DND-41 (cell line): ENCODE measurements around the gene TPRN.

ENCODE experiments used
- ATAC-seq: fragments of 200-7000 bp; cut with Tn5 transposase; 3 replicates; pipeline ENCODE4 v1.9.1; 2021; ENCODE audit warnings: low read depth; ENCODE audit not compliant: insufficient read depth
- DNase-seq: peaks from one replicate; pipeline ENCODE4 v3.0.0-alpha.2; 2020
- H2AFZ ChIP-seq: 2 replicates; pipeline ENCODE4 v1.6.0; 2012; ENCODE audit warnings: low read depth, low read length
- H3K27ac ChIP-seq: 2 replicates; pipeline ENCODE4 v1.5.1; 2012; ENCODE audit warnings: low read length, inconsistent platforms
- H3K27me3 ChIP-seq: fragments of 200-600 bp; sonication (generic); 2 replicates; pipeline ENCODE4 v1.6.0; 2012; ENCODE audit warnings: low read length, mild to moderate bottlenecking, inconsistent platforms; ENCODE audit not compliant: insufficient read depth, poor library complexity
- H3K36me3 ChIP-seq: 2 replicates; pipeline ENCODE4 v1.5.1; 2012; ENCODE audit warnings: low read length, inconsistent platforms; ENCODE audit not compliant: insufficient read depth
- H3K4me1 ChIP-seq: 2 replicates; pipeline ENCODE4 v1.5.1; 2012; ENCODE audit warnings: mild to moderate bottlenecking, low read length; ENCODE audit not compliant: insufficient read depth
- H3K4me2 ChIP-seq: 2 replicates; pipeline ENCODE4 v1.6.0; 2012; ENCODE audit warnings: mild to moderate bottlenecking, moderate library complexity, low read length, inconsistent platforms; ENCODE audit not compliant: insufficient read depth
- H3K4me3 ChIP-seq, 2 experiments: fragments of 200-600 bp in 1 of 2; shearing (Covaris generic) in 1 of 2; 2 replicates each; pipeline ENCODE4 v1.5.1; 2012 to 2016; ENCODE audit warnings: inconsistent platforms in 2 of 2, low read length in 2 of 2, mild to moderate bottlenecking in 2 of 2, low read depth in 1 of 2, moderate library complexity in 1 of 2
- H3K79me2 ChIP-seq: 2 replicates; pipeline ENCODE4 v1.6.0; 2012; ENCODE audit warnings: low read length, inconsistent platforms; ENCODE audit not compliant: insufficient read depth
- H3K9ac ChIP-seq: 2 replicates; pipeline ENCODE4 v1.6.0; 2012; ENCODE audit warnings: low read depth, mild to moderate bottlenecking, inconsistent platforms, low read length, moderate library complexity
- H3K9me3 ChIP-seq: 2 replicates; pipeline ENCODE4 v1.5.1; 2012; ENCODE audit warnings: low read length, moderate library complexity, mild to moderate bottlenecking, inconsistent platforms; ENCODE audit not compliant: insufficient read depth, severe bottlenecking
- H4K20me1 ChIP-seq: 2 replicates; pipeline ENCODE4 v1.6.0; 2012; ENCODE audit warnings: low read length; ENCODE audit not compliant: insufficient read depth
- CTCF ChIP-seq: IDR thresholded peaks from 2 replicates; pipeline ENCODE4 v1.5.1; 2012; ENCODE audit warnings: borderline replicate concordance, low read length, moderate library complexity, mild to moderate bottlenecking; ENCODE audit not compliant: poor library complexity, severe bottlenecking; ENCODE audit errors: extremely low read depth
- EZH2 ChIP-seq: IDR thresholded peaks from 3 replicates; pipeline ENCODE4 v1.6.1; 2012; ENCODE audit warnings: borderline replicate concordance, low read depth, mild to moderate bottlenecking, moderate library complexity, low read length, inconsistent platforms; ENCODE audit not compliant: severe bottlenecking

Gene TPRN

GRCh38 chr9:137205126-137206069 lies 4.9 kb upstream of the TPRN start, which contains the start of the genes NDOR1 and TMEM203:
Gene NDOR1 (plus strand): TSS chr9:137205700. CDS start chr9:137205778, 78 bp downstream.
Gene TMEM203 (minus strand): TSS chr9:137205648. CDS start chr9:137205414, 234 bp downstream.
- Histone ChIP-seq H3K36me3 (peaks cover 36% of the 10 kb centered on the region), H3K79me2 (peaks cover 59% of the 10 kb centered on the region), H2AFZ (peak within 1 kb of the TSS; percentile 92), H3K27me3 (no peaks in the 10 kb centered on the region), H3K4me2 (peak within 1 kb of the TSS; percentile 99), H3K4me1 (peaks cover 56% of the 10 kb centered on the region), H3K27ac (peak within 1 kb of the TSS; percentile 90), H3K9me3 (no peaks in the 10 kb centered on the region), H3K9ac (peak within 1 kb of the TSS; percentile 98), H3K4me3 (peak within 1 kb of the TSS; percentile 99 to 100), H4K20me1 (peaks cover 22% of the 10 kb centered on the region)
- DNase-seq (peak; percentile 87), ATAC-seq (peak; percentile 53)
- no peak for TF ChIP-seq EZH2
- no peak for TF ChIP-seq CTCF

GRCh38 chr9:137204731-137205125 lies 4.2 kb upstream of the TPRN start:
- H3K36me3 ChIP-seq = peaks cover 36% of the 10 kb centered on the region
- H4K20me1 ChIP-seq = peaks cover 22% of the 10 kb centered on the region
- TF ChIP-seq CTCF = no peak
- TF ChIP-seq EZH2 = no peak
- H3K4me2 ChIP-seq = peak overlapping the region; percentile 99
- peaks cover 57% of the 10 kb centered on the region for H3K4me1 ChIP-seq
- peak overlapping the region; percentile 98 for H3K9ac ChIP-seq
- peak overlapping the region; percentile 90 for H3K27ac ChIP-seq
- no peaks in the 10 kb centered on the region for H3K27me3 ChIP-seq
- H3K79me2 ChIP-seq = peaks cover 59% of the 10 kb centered on the region
- DNase-seq = no peak
- no peak for ATAC-seq
- H3K4me3 ChIP-seq = peak overlapping the region; percentile 99 to 100
- no peaks in the 10 kb centered on the region for H3K9me3 ChIP-seq
- peak overlapping the region; percentile 92 for H2AFZ ChIP-seq

GRCh38 chr9:137202966-137203365 lies 2.4 kb upstream of the TPRN start:
- peaks cover 28% of the 10 kb centered on the region for H3K36me3 ChIP-seq
- ATAC-seq (no peak), DNase-seq (no peak)
- H3K27me3 ChIP-seq = no peaks in the 10 kb centered on the region
- H4K20me1 ChIP-seq = peaks cover 34% of the 10 kb centered on the region
- H3K4me3 ChIP-seq = no peak overlapping the region
- peaks cover 63% of the 10 kb centered on the region for H3K79me2 ChIP-seq
- peaks cover 75% of the 10 kb centered on the region for H3K4me1 ChIP-seq
- TF ChIP-seq CTCF = no peak
- TF ChIP-seq EZH2 = no peak
- H2AFZ ChIP-seq = no peak overlapping the region
- H3K9ac ChIP-seq = no peak overlapping the region
- peak overlapping the region; percentile 99; the same call in 1 of the 2 replicates for H3K4me2 ChIP-seq
- no peaks in the 10 kb centered on the region for H3K9me3 ChIP-seq
- no peak overlapping the region for H3K27ac ChIP-seq
